Activated CD8-positive, alpha-beta memory T cell treated with anti-CD3 and anti-CD28 coated beads for 36 hours (primary cell): ENCODE measurements around the gene AANAT. TPM values are rescaled to one million over a fixed set of nuclear protein-coding genes. Genes with fewer than 3 reads are reported as not detected.

Experiments used
- CTCF ChIA-PET: fragments of 350-600 bp; sonication (Branson Sonifier 250); formaldehyde crosslinking; loops from one replicate; lab custom pipeline; 2021; ENCODE audit warnings: antibody characterized with exemption; lab: Charles Lee
- POLR2A ChIA-PET: fragments of 350-600 bp; sonication (Branson Sonifier 250); formaldehyde crosslinking; loops from one replicate; lab custom pipeline; 2021; ENCODE audit warnings: antibody characterized with exemption; lab: Charles Lee
- total RNA-seq, 2 experiments: library from RNA; stranded (reverse); gene quantifications; one replicate each; pipeline ENCODE4 v1.2.3, GENCODE V29; 2021

AANAT gene
- total RNA-seq, 2 experiments from 2014 or later = 0.21 TPM; not detected in 1

GRCh38 chr17:76439314-76439928, 28.0 kb upstream of the AANAT start:
- ChIA-PET CTCF (interaction anchor here (0.6 to 1.3 kb wide), 2 partner anchors 42 to 435 kb away, joined by 3 read pairs; no protein-coding TSS in a partner anchor), POLR2A (no interaction called here)

- ChIA-PET POLR2A (no interaction called here), CTCF (no interaction called here)
Measured at GRCh38 chr17:76440751-76441362, 26.5 kb upstream of the AANAT start.

- POLR2A ChIA-PET = no interaction called here
- CTCF ChIA-PET = no interaction called here
Measured at GRCh38 chr17:76441686-76442340, 25.6 kb upstream of the AANAT start.

- CTCF ChIA-PET = no interaction called here
- POLR2A ChIA-PET = no interaction called here
Measured at GRCh38 chr17:76442341-76443338, 24.8 kb upstream of the AANAT start.

GRCh38 chr17:76444518-76445311, 22.7 kb upstream of the AANAT start:
- POLR2A ChIA-PET = no interaction called here
- CTCF ChIA-PET = interaction anchor here (0.6 to 1.6 kb wide), 5 partner anchors 9 to 93 kb away, joined by 3 to 4 read pairs (median 4); partner anchors contain the start of gene UBE2O

- POLR2A ChIA-PET = no interaction called here
- CTCF ChIA-PET = interaction anchor here (1.0 to 1.3 kb wide), 2 partner anchors 45 to 48 kb away, joined by 4 read pairs; no protein-coding TSS in a partner anchor
Measured at GRCh38 chr17:76445697-76446448, 21.5 kb upstream of the AANAT start.

GRCh38 chr17:76446449-76447231, 20.8 kb upstream of the AANAT start:
- ChIA-PET CTCF (no interaction called here), POLR2A (no interaction called here)

GRCh38 chr17:76447931-76448652, 19.3 kb upstream of the AANAT start:
- POLR2A ChIA-PET = no interaction called here
- CTCF ChIA-PET = no interaction called here

GRCh38 chr17:76449126-76449525, 18.3 kb upstream of the AANAT start:
- ChIA-PET POLR2A (no interaction called here), CTCF (interaction anchor here (1.1 kb wide), 1 partner anchor 146 kb away, joined by 3 read pairs; no protein-coding TSS in a partner anchor)

GRCh38 chr17:76451506-76451905, 15.9 kb upstream of the AANAT start:
- ChIA-PET POLR2A (interaction anchor here (1.3 kb wide), 1 partner anchor 49 kb away, joined by 4 read pairs; no protein-coding TSS in a partner anchor), CTCF (interaction anchor here (2.4 kb wide), 1 partner anchor 49 kb away, joined by 10 read pairs; the partner anchor contains the start of gene RHBDF2)

GRCh38 chr17:76452127-76452659, 15.2 kb upstream of the AANAT start:
- ChIA-PET POLR2A (interaction anchor here (0.5 to 1.3 kb wide), 3 partner anchors 48 to 145 kb away, joined by 3 to 4 read pairs (median 3); no protein-coding TSS in a partner anchor), CTCF (interaction anchor here (0.5 to 2.4 kb wide), 6 partner anchors 14 to 439 kb away, joined by 3 to 10 read pairs (median 3); partner anchors contain the start of gene RHBDF2)

- CTCF ChIA-PET = interaction anchor here (0.5 to 2.4 kb wide), 12 partner anchors 9 to 439 kb away, joined by 3 to 10 read pairs (median 3); partner anchors contain the start of genes AANAT and RHBDF2
Measured at GRCh38 chr17:76452660-76453430, 14.6 kb upstream of the AANAT start, which contains the start of gene UBE2O. Gene UBE2O (minus strand): TSS chr17:76453152. CDS start chr17:76453141, 11 bp downstream.

GRCh38 chr17:76453431-76453743, 14.0 kb upstream of the AANAT start:
- ChIA-PET POLR2A (interaction anchor here (1.1 to 1.2 kb wide), 2 partner anchors 50 to 104 kb away, joined by 3 read pairs; no protein-coding TSS in a partner anchor), CTCF (interaction anchor here (0.6 to 2.4 kb wide), 10 partner anchors 9 to 150 kb away, joined by 3 to 10 read pairs (median 3); partner anchors contain the start of genes AANAT and RHBDF2)

More at GRCh38 chr17:76452660-76453430, 14.6 kb upstream of the AANAT start, which contains the start of gene UBE2O:
- POLR2A ChIA-PET = interaction anchor here (0.5 to 1.3 kb wide), 4 partner anchors 48 to 145 kb away, joined by 3 to 4 read pairs (median 3); no protein-coding TSS in a partner anchor
